ENCODE results near the gene NFATC1. TPM values are rescaled to one million over a fixed set of nuclear protein-coding genes. Genes with fewer than 3 reads are reported as not detected.
A peak's percentile ranks its signal among the peaks of the same experiment; 100 is the strongest.

Gene NFATC1
- total RNA-seq, 2 donors from 2014 or later: 5.2 to 5.9 TPM

DNA sequence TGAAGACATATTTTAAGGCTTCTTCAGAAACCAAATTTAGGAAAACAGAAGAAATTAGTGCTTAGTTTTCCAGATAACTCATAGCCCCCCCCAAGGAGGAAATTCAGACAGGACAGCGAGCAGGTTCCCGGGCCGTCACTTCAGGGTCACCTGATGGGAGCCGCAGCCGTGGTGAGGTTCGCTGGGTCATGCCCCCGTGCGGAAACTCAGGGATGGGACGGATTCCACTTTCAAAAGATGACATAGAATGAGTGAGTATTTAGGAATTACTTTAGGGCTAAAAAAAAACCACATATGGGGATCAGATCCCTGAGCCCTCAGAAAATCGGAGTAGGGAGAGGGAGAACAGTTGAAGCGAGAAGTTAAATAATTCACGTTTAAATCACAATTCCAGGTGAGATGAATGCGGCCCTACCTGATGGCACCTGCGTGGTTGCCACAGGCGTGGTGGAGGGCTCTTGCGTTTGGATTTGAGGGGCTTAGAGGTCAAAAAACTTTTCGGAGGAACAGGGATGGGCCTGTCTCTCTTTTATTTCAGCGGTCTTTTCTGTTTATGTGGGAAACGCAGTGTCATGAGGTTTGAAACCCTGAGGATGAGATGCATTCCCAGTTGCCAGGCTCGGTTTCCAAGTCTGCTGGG lies 114.4 kb downstream of the NFATC1 start:
- TF ChIP-seq POLR2A (IDR thresholded peaks at IDR 0.05): no peak
- TF ChIP-seq, protein P1, sequence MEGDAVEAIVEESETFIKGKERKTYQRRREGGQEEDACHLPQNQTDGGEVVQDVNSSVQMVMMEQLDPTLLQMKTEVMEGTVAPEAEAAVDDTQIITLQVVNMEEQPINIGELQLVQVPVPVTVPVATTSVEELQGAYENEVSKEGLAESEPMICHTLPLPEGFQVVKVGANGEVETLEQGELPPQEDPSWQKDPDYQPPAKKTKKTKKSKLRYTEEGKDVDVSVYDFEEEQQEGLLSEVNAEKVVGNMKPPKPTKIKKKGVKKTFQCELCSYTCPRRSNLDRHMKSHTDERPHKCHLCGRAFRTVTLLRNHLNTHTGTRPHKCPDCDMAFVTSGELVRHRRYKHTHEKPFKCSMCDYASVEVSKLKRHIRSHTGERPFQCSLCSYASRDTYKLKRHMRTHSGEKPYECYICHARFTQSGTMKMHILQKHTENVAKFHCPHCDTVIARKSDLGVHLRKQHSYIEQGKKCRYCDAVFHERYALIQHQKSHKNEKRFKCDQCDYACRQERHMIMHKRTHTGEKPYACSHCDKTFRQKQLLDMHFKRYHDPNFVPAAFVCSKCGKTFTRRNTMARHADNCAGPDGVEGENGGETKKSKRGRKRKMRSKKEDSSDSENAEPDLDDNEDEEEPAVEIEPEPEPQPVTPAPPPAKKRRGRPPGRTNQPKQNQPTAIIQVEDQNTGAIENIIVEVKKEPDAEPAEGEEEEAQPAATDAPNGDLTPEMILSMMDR (IDR thresholded peaks at IDR 0.05): no peak
- Histone ChIP-seq H3K36me3 (replicated peaks in 1 of 2; ENCODE audit: insufficient read depth in 1 of 2, low read depth in 2 of 2) (no peaks in the 10 kb centered on the region), H3K9me3 (no peaks in the 10 kb centered on the region), H3K27me3 (no peaks in the 10 kb centered on the region), H3K4me1 (peaks cover 21% of the 10 kb centered on the region), H3K4me3 (no peak overlapping the region), H3K27ac (no peak overlapping the region)
- DNase-seq (peak in 1 of 4 donors; percentile 1), ATAC-seq (no peak)
- 85 to 95% methylated on average over 19 to 20 of the region's 20 CpGs for WGBS, 2 donors
- intact Hi-C loops (cut with DNase I): no loop called here

DNA sequence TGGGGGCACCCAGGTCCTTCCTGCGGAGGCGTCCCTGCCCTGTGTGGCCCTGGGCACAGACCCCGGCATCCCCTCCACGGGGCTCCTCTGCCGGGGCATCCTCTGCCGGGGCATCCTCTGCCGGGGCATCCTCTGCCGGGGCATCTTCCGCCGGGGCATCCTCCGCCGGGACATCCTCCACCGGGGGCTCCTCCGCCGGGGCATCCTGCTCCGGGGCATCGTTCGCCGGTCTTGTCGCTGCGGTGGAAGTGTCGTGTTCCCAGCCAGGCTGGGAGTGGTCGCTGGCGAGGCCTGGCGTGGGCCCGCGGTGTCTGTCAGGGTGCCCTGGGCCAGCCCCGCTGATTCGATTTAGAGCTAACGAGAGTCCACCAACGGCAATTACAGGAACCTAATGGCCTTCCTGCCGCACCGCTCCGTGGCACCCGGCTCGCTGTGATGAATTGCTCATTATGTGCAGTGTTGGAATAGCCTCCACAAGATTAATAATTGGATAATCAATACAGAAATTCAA lies 115.1 kb downstream of the NFATC1 start:
- DNase-seq (peak in 3 of 4 donors; percentile 1 to 9 (median 3)), ATAC-seq (no peak)
- intact Hi-C loops (cut with DNase I): no loop called here
- Histone ChIP-seq H3K4me1 (peaks cover 21% of the 10 kb centered on the region), H3K27ac (no peak overlapping the region), H3K4me3 (no peak overlapping the region), H3K36me3 (replicated peaks in 1 of 2; ENCODE audit: insufficient read depth in 1 of 2, low read depth in 2 of 2) (no peaks in the 10 kb centered on the region), H3K9me3 (no peaks in the 10 kb centered on the region), H3K27me3 (no peaks in the 10 kb centered on the region)
- TF ChIP-seq, protein P1 (IDR thresholded peaks at IDR 0.05): no peak
- TF ChIP-seq POLR2A (IDR thresholded peaks at IDR 0.05): no peak
- 78 to 89% methylated on average over 21 to 23 of the region's 36 CpGs for WGBS, 2 donors

DNA sequence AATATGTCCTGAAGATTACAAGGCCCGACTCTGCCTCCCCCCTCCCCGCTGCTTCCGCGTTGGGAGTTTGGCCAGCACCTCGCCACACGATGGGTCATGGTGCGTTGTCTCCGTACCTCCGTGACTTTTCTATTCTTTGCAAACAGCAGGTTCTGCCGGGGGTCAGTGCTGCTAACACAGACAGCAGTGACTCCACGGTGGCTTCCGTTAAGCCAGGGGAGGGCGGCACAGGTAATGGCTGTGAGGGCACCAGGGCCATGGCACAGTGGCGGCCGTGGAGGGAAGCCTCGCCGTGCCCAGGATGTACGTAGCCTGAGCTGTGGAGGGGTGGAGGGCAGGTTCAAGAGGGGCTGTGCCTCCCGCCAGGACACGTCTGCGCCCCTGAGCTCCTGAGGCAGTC lies 115.5 kb downstream of the NFATC1 start:
- TF ChIP-seq POLR2A (IDR thresholded peaks at IDR 0.05): no peak
- TF ChIP-seq, protein P1 (IDR thresholded peaks at IDR 0.05): no peak
- DNase-seq (peak in 3 of 4 donors; percentile 4 to 8 (median 8)), ATAC-seq (no peak)
- intact Hi-C loops (cut with DNase I): no loop called here
- Histone ChIP-seq H3K27me3 (no peaks in the 10 kb centered on the region), H3K4me1 (peaks cover 21% of the 10 kb centered on the region), H3K4me3 (no peak overlapping the region), H3K27ac (no peak overlapping the region), H3K36me3 (replicated peaks in 1 of 2; ENCODE audit: insufficient read depth in 1 of 2, low read depth in 2 of 2) (no peaks in the 10 kb centered on the region), H3K9me3 (no peaks in the 10 kb centered on the region)
- 75 to 86% methylated on average over 15 to 17 of the region's 21 CpGs for WGBS, 2 donors

DNA sequence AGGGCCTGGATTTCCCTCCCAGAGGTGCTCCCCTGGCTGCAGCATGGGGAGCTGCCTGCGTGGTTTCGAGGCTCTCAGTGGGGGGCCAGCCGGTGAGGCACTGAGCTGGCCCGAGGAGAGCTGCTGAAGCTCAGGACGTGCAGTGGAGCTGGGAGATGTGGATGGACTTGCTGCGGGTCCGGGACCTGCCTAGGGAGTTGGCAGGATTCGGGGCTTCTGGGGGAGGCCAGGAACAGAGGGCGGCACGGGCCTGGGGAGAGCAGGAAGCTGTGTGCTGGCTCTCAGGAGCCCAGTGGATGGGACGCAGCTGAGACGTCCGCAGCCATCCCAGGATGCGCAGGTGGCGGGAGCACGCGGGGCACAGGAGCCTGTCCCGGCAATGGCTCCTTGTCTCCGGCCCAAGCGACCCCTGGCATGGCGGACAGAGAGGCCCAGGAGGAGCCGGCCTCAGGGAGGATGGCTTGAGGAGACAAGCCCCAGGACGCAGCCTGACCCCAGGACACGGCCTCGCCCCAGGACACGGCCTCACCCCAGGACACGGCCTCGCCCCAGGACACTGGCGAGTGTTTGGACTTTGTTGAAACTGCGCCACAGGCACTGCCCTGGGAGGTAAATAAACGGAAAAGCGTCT lies 116.1 kb downstream of the NFATC1 start:
- Histone ChIP-seq H3K27ac (no peak overlapping the region), H3K9me3 (no peaks in the 10 kb centered on the region), H3K27me3 (no peaks in the 10 kb centered on the region), H3K4me3 (no peak overlapping the region), H3K36me3 (replicated peaks in 1 of 2; ENCODE audit: insufficient read depth in 1 of 2, low read depth in 2 of 2) (no peaks in the 10 kb centered on the region), H3K4me1 (peaks cover 16% of the 10 kb centered on the region)
- intact Hi-C loops (cut with DNase I): no loop called here
- DNase-seq (peak in 3 of 4 donors; percentile 4 to 8 (median 7)), ATAC-seq (no peak)
- TF ChIP-seq, protein P1 (IDR thresholded peaks at IDR 0.05): no peak
- no peak for TF ChIP-seq POLR2A (IDR thresholded peaks at IDR 0.05)
- 82 to 94% methylated on average over 22 to 32 of the region's 32 CpGs for WGBS, 2 donors
